Panc1 (cell line): ENCODE data around the gene ARFGAP2. TPM values are rescaled to one million over a fixed set of nuclear protein-coding genes. Genes with fewer than 3 reads are reported as not detected.

Experiments
- ATAC-seq: fragments of 200-7000 bp; cut with Tn5 transposase; 2 replicates; pipeline ENCODE4 v1.9.1; 2020; ENCODE audit warnings: mild to moderate bottlenecking, moderate library complexity
- BruUV-seq: library from RNA; stranded (reverse); fragments of 400-500 nt; replicated peaks from 2 replicates; lab custom pipeline; 2021; lab: Mats Ljungman, UMichigan
- CTCF ChIA-PET: fragments of 300-600 bp; sonication (Branson Sonifier 250); formaldehyde crosslinking; loops from one replicate; lab custom pipeline; 2022; ENCODE audit warnings: antibody characterized with exemption; lab: Charles Lee
- POLR2A ChIA-PET: fragments of 300-600 bp; sonication (Branson Sonifier 250); formaldehyde crosslinking; loops from one replicate; lab custom pipeline; 2022; ENCODE audit warnings: antibody characterized with exemption; lab: Charles Lee
- DNase-seq: peaks from one replicate; pipeline ENCODE4 v3.0.0-alpha.2; 2010; ENCODE audit warnings: low read depth, low spot score
- H3K27ac ChIP-seq: 2 replicates; pipeline ENCODE4 v1.5.1; 2011; ENCODE audit warnings: mild to moderate bottlenecking, low read length, inconsistent platforms
- H3K27me3 ChIP-seq: fragments of 200-500 bp; sonication (Bioruptor generic); 2 replicates; pipeline ENCODE4 v1.6.0; 2014; ENCODE audit warnings: low read length, inconsistent platforms; ENCODE audit not compliant: control insufficient read depth, insufficient read depth
- H3K36me3 ChIP-seq: fragments of 200-500 bp; sonication (Bioruptor generic); 2 replicates; pipeline ENCODE4 v1.5.1; 2014; ENCODE audit warnings: inconsistent platforms, mild to moderate bottlenecking, low read length, moderate library complexity; ENCODE audit not compliant: control insufficient read depth, insufficient read depth
- H3K4me1 ChIP-seq: 2 replicates; pipeline ENCODE4 v1.5.1; 2011; ENCODE audit warnings: inconsistent platforms, mild to moderate bottlenecking, low read length, moderate library complexity; ENCODE audit not compliant: control insufficient read depth, insufficient read depth
- H3K4me3 ChIP-seq, 2 experiments: 2 replicates each; pipeline ENCODE4 v1.5.1; 2011 to 2012; ENCODE audit warnings: low read depth in 2 of 2, low read length in 2 of 2, mild to moderate bottlenecking in 2 of 2, inconsistent platforms in 1 of 2, moderate library complexity in 1 of 2
- H3K9me3 ChIP-seq: fragments of 200-500 bp; sonication (Bioruptor generic); 2 replicates; pipeline ENCODE4 v1.5.1; 2014; ENCODE audit warnings: low read depth, mild to moderate bottlenecking, inconsistent platforms, low read length, moderate library complexity; ENCODE audit not compliant: control insufficient read depth, insufficient read depth
- CTCF ChIP-seq: fragments of 450-650 bp; IDR thresholded peaks from 2 replicates; pipeline ENCODE4 v1.5.1; 2017; ENCODE audit warnings: mild to moderate bottlenecking
- POLR2AphosphoS5 ChIP-seq: IDR thresholded peaks from 2 replicates; pipeline ENCODE4 v1.6.1; 2012; ENCODE audit warnings: mild to moderate bottlenecking, low read depth, low read length, moderate library complexity
- REST ChIP-seq, 2 experiments: IDR thresholded peaks; 2 replicates each; pipeline ENCODE4 v1.6.1; 2011 to 2012; ENCODE audit warnings: low read depth in 2 of 2, control low read depth in 1 of 2, low read length in 1 of 2, mild to moderate bottlenecking in 1 of 2, moderate library complexity in 1 of 2; ENCODE audit not compliant: insufficient read depth in 1 of 2
- SIN3A ChIP-seq: IDR thresholded peaks from 2 replicates; pipeline ENCODE4 v1.6.1; 2012; ENCODE audit warnings: low read depth, mild to moderate bottlenecking, low read length, moderate library complexity, borderline replicate concordance; ENCODE audit not compliant: insufficient read depth
- TCF7L2 ChIP-seq: IDR thresholded peaks from 2 replicates; pipeline ENCODE4 v1.6.1; 2011; ENCODE audit warnings: mild to moderate bottlenecking, low read depth, low read length, inconsistent platforms
- in situ Hi-C: cut with HindIII; loops from 2 replicates; pipeline ENCODE4 v1.10.0; 2016; ENCODE audit warnings: low sequenced_read_pairs, low pct_unique_long_range_greater_than_20kb
- intact Hi-C: fragments of 100-400 bp; cut with micrococcal nuclease; formaldehyde crosslinking; loops from one replicate; pipeline ENCODE4 v1.10.0; 2022; ENCODE audit not compliant: unreplicated experiment
- total RNA-seq: library from RNA; stranded (reverse); gene quantifications from one replicate; pipeline ENCODE4 v1.2.1, GENCODE V29; 2021; ENCODE audit not compliant: unreplicated experiment

The ARFGAP2 gene
- total RNA-seq, 1 experiment from 2014 or later = 61.4 TPM

GRCh38 chr11:47156333-47156732 lies 20.3 kb downstream of the ARFGAP2 start:
- H3K27ac ChIP-seq = no peak overlapping the region
- TF ChIP-seq CTCF (no peak), REST (IDR thresholded peaks at IDR 0.05; ENCODE audit: insufficient read depth in 1 of 2, low read depth in 2 of 2, low read length in 1 of 2) (no peak), POLR2AphosphoS5 (no peak), TCF7L2 (no peak), SIN3A (no peak)
- no peaks in the 10 kb centered on the region for H3K27me3 ChIP-seq
- POLR2A ChIA-PET = no interaction called here
- H3K4me3 ChIP-seq = no peak overlapping the region
- in situ Hi-C loops (no loop called here), intact Hi-C loops (no loop called here)
- CTCF ChIA-PET = no interaction called here
- peaks cover 4% of the 10 kb centered on the region; the same call in 1 of the 2 replicates for H3K4me1 ChIP-seq
- DNase-seq = no peak
- no peaks in the 10 kb centered on the region for H3K9me3 ChIP-seq
- no TSS peak for BruUV-seq
- no peaks in the 10 kb centered on the region for H3K36me3 ChIP-seq
- ATAC-seq = no peak

- ChIA-PET POLR2A (no interaction called here), CTCF (no interaction called here)
- in situ Hi-C loops = no loop called here
- Histone ChIP-seq H3K4me3 (no peak overlapping the region), H3K9me3 (no peaks in the 10 kb centered on the region), H3K27me3 (no peaks in the 10 kb centered on the region), H3K36me3 (no peaks in the 10 kb centered on the region), H3K4me1 (peaks cover 4% of the 10 kb centered on the region; the same call in 1 of the 2 replicates), H3K27ac (no peak overlapping the region)
- no peak for TF ChIP-seq TCF7L2
- no peak for TF ChIP-seq SIN3A
- no peak for TF ChIP-seq CTCF
- no peak for TF ChIP-seq REST (IDR thresholded peaks at IDR 0.05; ENCODE audit: insufficient read depth in 1 of 2, low read depth in 2 of 2, low read length in 1 of 2)
- no peak for TF ChIP-seq POLR2AphosphoS5
- no peak for DNase-seq
- ATAC-seq = no peak
- intact Hi-C loops = no loop called here
- BruUV-seq = no TSS peak
Observed at GRCh38 chr11:47155879-47156278, 20.8 kb downstream of the ARFGAP2 start.
